Type B pancreatic cell (in vitro differentiated cells): ENCODE measurements around the gene PCSK6. TPM values are rescaled to one million over a fixed set of nuclear protein-coding genes. Genes with fewer than 3 reads are reported as not detected.

Experiments used
- DNase-seq: peaks from one replicate; pipeline ENCODE4 v3.0.0; 2021; ENCODE audit warnings: mixed read lengths; ENCODE audit not compliant: unreplicated experiment; ENCODE audit errors: extremely low spot score
- H3K27ac Mint-ChIP-seq: 2 replicates; pipeline ENCODE4 v1.8.0; 2021; ENCODE audit warnings: mild to moderate bottlenecking, mixed read lengths
- H3K27me3 Mint-ChIP-seq: 2 replicates; pipeline ENCODE4 v1.8.0; 2021; ENCODE audit warnings: mixed read lengths
- H3K36me3 Mint-ChIP-seq: 2 replicates; pipeline ENCODE4 v1.8.0; 2021; ENCODE audit warnings: mixed read lengths
- H3K4me1 Mint-ChIP-seq: one replicate; pipeline ENCODE4 v1.8.0; 2021; ENCODE audit warnings: mixed read lengths; ENCODE audit not compliant: unreplicated experiment
- H3K4me3 Mint-ChIP-seq: 2 replicates; pipeline ENCODE4 v1.8.0; 2021; ENCODE audit warnings: mild to moderate bottlenecking, mixed read lengths
- H3K9me3 Mint-ChIP-seq: 2 replicates; pipeline ENCODE4 v1.8.0; 2021; ENCODE audit warnings: mixed read lengths
- total RNA-seq: library from RNA; stranded (reverse); gene quantifications from 2 replicates; pipeline ENCODE4 v1.2.1, GENCODE V29; 2021; ENCODE audit warnings: low replicate concordance
- TF ChIP-seq, protein P1 (sequence below): fragments of 200-600 bp; sonication (generic); conservative IDR thresholded peaks from 2 replicates; pipeline ENCODE4 v1.5.0; 2021; ENCODE audit warnings: antibody characterized with exemption, mild to moderate bottlenecking

The PCSK6 gene
- total RNA-seq, 1 donor from 2014 or later: 5.4 TPM

DNA sequence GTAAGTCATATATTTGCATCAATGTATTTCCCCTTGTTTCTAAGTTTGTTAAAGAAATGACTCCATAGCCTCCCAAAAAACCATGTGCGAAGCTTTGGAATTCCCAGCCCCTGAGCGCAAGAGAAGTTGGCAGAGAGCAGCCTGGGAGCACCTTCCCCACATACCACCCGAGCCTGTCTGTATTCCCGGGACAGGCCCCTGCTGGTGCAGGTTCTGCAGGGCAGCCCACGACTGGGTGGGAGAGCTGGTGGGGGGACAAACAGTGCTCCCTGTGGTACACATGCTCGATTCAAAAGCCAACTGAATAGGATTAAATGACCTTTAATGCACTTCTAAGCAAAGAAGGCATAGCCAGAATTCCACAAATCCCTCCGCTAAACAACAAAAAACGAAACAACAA is 119.8 kb downstream of the PCSK6 start:
- TF ChIP-seq, protein P1, sequence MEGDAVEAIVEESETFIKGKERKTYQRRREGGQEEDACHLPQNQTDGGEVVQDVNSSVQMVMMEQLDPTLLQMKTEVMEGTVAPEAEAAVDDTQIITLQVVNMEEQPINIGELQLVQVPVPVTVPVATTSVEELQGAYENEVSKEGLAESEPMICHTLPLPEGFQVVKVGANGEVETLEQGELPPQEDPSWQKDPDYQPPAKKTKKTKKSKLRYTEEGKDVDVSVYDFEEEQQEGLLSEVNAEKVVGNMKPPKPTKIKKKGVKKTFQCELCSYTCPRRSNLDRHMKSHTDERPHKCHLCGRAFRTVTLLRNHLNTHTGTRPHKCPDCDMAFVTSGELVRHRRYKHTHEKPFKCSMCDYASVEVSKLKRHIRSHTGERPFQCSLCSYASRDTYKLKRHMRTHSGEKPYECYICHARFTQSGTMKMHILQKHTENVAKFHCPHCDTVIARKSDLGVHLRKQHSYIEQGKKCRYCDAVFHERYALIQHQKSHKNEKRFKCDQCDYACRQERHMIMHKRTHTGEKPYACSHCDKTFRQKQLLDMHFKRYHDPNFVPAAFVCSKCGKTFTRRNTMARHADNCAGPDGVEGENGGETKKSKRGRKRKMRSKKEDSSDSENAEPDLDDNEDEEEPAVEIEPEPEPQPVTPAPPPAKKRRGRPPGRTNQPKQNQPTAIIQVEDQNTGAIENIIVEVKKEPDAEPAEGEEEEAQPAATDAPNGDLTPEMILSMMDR: no peak
- H3K27ac Mint-ChIP-seq: no peak overlapping the region
- no peak for DNase-seq
- H3K9me3 Mint-ChIP-seq: no peaks in the 10 kb centered on the region
- peaks cover 25% of the 10 kb centered on the region for H3K4me1 Mint-ChIP-seq
- H3K36me3 Mint-ChIP-seq: no peaks in the 10 kb centered on the region
- no peak overlapping the region for H3K4me3 Mint-ChIP-seq
- peaks cover 11% of the 10 kb centered on the region for H3K27me3 Mint-ChIP-seq

DNA sequence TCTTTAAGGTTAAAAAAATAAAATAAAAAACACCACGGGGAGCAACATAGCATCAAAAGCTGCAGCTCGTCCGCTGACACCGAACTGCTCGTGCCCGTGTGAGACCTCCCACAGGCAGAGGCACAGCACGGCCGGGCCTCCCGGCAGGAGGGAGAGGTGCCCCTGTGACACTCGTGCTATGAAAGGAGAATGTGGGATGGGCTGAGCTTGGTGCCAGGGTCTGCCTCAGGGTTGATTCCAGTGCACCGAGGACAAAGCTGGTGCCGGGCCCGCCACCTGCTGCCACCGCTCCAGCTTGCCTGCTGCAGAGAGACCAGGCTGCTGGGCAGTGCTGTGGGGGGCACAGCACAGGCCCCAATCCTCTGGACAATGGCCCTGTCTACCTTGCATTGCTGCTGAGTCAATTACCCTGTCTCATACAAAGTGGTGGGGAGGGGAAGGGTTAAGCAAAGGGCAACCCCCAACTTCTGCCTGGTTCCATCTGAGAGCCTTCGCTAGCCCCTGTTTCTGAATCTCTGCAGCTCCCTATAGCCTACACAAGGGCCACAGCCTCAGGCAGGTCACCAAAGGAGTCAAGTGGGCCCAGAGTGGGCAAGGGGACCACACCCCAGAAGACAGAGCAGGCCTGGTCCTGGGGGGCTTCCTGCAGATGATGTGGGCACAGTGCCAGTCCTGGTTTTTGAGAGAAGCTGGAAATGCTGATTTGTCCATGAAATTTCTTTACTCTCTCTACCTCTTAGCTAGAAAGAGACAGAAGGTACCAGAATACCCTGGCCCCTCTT is 120.5 kb downstream of the PCSK6 start:
- Mint-ChIP-seq H3K9me3 (no peaks in the 10 kb centered on the region), H3K4me1 (peaks cover 25% of the 10 kb centered on the region), H3K36me3 (no peaks in the 10 kb centered on the region), H3K27ac (no peak overlapping the region), H3K4me3 (no peak overlapping the region), H3K27me3 (peaks cover 8% of the 10 kb centered on the region)
- no peak for DNase-seq
- TF ChIP-seq, protein P1: no peak

DNA sequence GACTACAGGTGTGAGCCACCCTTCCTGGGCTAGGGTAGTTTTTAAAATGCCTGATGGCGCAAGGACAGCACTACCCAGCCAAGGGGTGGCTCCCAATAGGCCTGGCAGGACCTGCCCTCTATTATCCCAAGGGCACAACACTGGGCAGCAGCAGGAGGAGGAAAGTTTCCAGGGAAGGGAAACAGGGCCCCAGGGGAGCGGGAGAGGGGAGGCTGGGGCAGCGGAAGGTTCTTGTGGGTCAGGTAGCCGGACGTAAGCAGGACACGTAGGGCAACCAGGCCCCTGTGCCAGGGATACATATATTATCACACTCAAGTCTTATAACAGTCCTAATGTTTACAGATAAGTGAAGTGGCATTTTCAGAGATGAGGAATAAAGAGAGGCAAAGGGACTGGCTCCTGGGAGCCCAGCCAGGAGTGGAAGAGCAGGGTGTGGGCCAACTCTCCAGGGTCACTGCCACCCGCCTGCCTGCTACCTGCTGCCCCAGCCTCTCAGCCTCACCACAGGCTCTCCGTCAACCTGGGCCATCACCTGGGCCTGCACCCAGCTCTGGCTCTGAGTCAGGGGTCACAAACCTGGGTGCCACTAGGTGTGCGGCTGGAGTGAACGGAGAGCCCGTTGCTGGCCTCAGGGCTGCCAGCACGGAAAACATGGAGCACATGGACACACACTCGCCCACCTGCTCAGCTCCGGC is 121.3 kb downstream of the PCSK6 start:
- no peaks in the 10 kb centered on the region for H3K27me3 Mint-ChIP-seq

DNA sequence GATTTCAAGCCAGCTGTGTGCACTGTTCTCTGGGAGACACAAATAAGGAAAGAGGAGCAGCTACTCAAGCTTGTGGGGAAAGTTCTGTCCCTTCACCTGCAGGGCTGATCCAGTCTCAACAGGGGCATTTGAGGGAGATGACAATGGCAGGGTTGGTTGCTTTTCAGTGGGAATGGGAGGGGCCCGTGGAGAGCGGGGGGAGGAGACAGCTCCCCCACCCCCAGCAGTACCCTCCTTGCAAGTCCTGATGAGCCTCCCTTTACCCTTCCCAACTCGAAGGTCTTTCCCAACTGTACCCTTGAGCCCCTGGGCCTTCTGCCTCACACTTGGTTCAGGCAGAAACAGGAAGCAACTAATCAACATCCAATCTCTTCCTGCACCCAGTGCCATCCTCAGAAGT is 122.7 kb downstream of the PCSK6 start:
- Mint-ChIP-seq H3K4me3 (no peak overlapping the region), H3K36me3 (no peaks in the 10 kb centered on the region), H3K4me1 (peaks cover 6% of the 10 kb centered on the region)

More for the DNA sequence above, 121.3 kb downstream of the PCSK6 start:
- DNase-seq: no peak
- no peak overlapping the region for H3K4me3 Mint-ChIP-seq
- no peaks in the 10 kb centered on the region for H3K9me3 Mint-ChIP-seq
- TF ChIP-seq, protein P1: no peak
- no peaks in the 10 kb centered on the region for H3K36me3 Mint-ChIP-seq
- no peak overlapping the region for H3K27ac Mint-ChIP-seq
- peaks cover 17% of the 10 kb centered on the region for H3K4me1 Mint-ChIP-seq

DNA sequence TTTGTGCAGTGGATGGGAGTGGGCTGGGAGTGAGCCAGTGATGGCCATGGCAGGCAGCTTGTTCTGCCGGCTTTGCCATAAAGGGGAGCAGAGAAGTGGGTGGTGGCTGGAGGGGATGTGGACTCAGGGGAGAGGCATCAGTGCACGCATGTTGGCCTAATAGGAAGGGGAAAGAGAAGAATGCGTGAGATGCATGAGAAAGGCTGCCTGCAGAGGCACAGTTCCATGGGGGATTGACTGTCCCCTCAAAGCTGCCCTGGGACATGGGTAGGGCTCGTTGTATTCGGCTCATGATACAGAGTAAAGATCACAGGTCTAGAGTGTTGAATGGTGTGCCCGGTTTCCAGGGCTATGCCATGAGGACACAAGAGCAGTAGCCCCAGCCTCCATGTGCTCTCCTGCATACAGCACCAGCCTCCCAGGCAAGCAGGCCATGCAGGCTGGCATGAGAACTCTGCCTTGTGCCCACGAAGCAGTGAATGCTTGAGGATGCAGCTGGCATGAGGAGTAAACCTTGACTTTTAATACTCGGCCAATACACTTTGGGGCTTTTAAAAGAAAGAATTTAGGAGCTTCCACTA is 126.4 kb downstream of the PCSK6 start:
- TF ChIP-seq, protein P1: no peak
- Mint-ChIP-seq H3K36me3 (no peaks in the 10 kb centered on the region), H3K27me3 (no peaks in the 10 kb centered on the region), H3K27ac (no peak overlapping the region), H3K4me3 (peak overlapping the region; percentile 51), H3K4me1 (peaks cover 8% of the 10 kb centered on the region), H3K9me3 (no peaks in the 10 kb centered on the region)
- DNase-seq: no peak

More for the DNA sequence above, 122.7 kb downstream of the PCSK6 start:
- TF ChIP-seq, protein P1: no peak
- Mint-ChIP-seq H3K27ac (no peak overlapping the region), H3K27me3 (no peaks in the 10 kb centered on the region), H3K9me3 (no peaks in the 10 kb centered on the region)
- no peak for DNase-seq
